Measurements from ENCODE around the gene NPL. TPM values are rescaled to one million over a fixed set of nuclear protein-coding genes. Genes with fewer than 3 reads are reported as not detected.

The NPL gene
- total RNA-seq, 1 experiment from 2014 or later, result 10.7 TPM

- DNase-seq (ENCODE audit: extremely low read depth, low read depth), result no peak
Measured at GRCh38 chr1:182777386-182777785, 12.2 kb upstream of the NPL start.

GRCh38 chr1:182778862-182779261 lies 10.7 kb upstream of the NPL start:
- DNase-seq (ENCODE audit: extremely low read depth, low read depth), result no peak

- no peak for DNase-seq (ENCODE audit: extremely low read depth, low read depth)
Measured at GRCh38 chr1:182779530-182779929, 10.0 kb upstream of the NPL start.

- DNase-seq (ENCODE audit: extremely low read depth, low read depth), result peak; percentile 81
Measured at GRCh38 chr1:182781841-182782586, 7.6 kb upstream of the NPL start.

GRCh38 chr1:182782587-182782913 lies 7.0 kb upstream of the NPL start:
- no peak for DNase-seq (ENCODE audit: extremely low read depth, low read depth)

- no peak for DNase-seq (ENCODE audit: extremely low read depth, low read depth)
Measured at GRCh38 chr1:182783068-182783467, 6.5 kb upstream of the NPL start.

GRCh38 chr1:182784556-182785171 lies 4.9 kb upstream of the NPL start:
- DNase-seq (ENCODE audit: extremely low read depth, low read depth), result peak; percentile 66

- no peak for DNase-seq (ENCODE audit: extremely low read depth, low read depth)
Measured at GRCh38 chr1:182785181-182785580, 4.4 kb upstream of the NPL start.

- peak; percentile 70 for DNase-seq (ENCODE audit: extremely low read depth, low read depth)
Measured at GRCh38 chr1:182786223-182786994, 3.2 kb upstream of the NPL start.

GRCh38 chr1:182786995-182787324 lies 2.6 kb upstream of the NPL start:
- DNase-seq (ENCODE audit: extremely low read depth, low read depth), result no peak

- DNase-seq (ENCODE audit: extremely low read depth, low read depth), result no peak
Measured at GRCh38 chr1:182791281-182792179, 2.0 kb downstream of the NPL start.

GRCh38 chr1:182794091-182794490 lies 4.5 kb downstream of the NPL start:
- DNase-seq (ENCODE audit: extremely low read depth, low read depth), result no peak

- no peak for DNase-seq (ENCODE audit: extremely low read depth, low read depth)
Measured at GRCh38 chr1:182794676-182795201, 5.2 kb downstream of the NPL start.

- no peak for DNase-seq (ENCODE audit: extremely low read depth, low read depth)
Measured at GRCh38 chr1:182795563-182796228, 6.1 kb downstream of the NPL start.

- DNase-seq (ENCODE audit: extremely low read depth, low read depth), result no peak
Measured at GRCh38 chr1:182802006-182802803, 12.6 kb downstream of the NPL start.

GRCh38 chr1:182803846-182804245 lies 14.3 kb downstream of the NPL start:
- DNase-seq (ENCODE audit: extremely low read depth, low read depth), result no peak

GRCh38 chr1:182806015-182806678 lies 16.6 kb downstream of the NPL start:
- no peak for DNase-seq (ENCODE audit: extremely low read depth, low read depth)

- DNase-seq (ENCODE audit: extremely low read depth, low read depth), result no peak
Measured at GRCh38 chr1:182807907-182808306, 18.3 kb downstream of the NPL start.
